Mesenchymal stem cell (in vitro differentiated cells and primary cell): ENCODE results near the gene DHCR24.

Experiments used
- DNase-seq: peaks from one replicate; pipeline ENCODE4 v3.0.0-alpha.2; 2013
- H2AFZ ChIP-seq: one replicate; pipeline ENCODE4 v1.6.1; 2013; ENCODE audit warnings: low read depth, mild to moderate bottlenecking, control low read depth, inconsistent platforms, low read length, moderate library complexity
- H2AK5ac ChIP-seq: 2 replicates; pipeline ENCODE4 v1.6.1; 2013; ENCODE audit warnings: low read length, moderate library complexity, mild to moderate bottlenecking, inconsistent platforms; ENCODE audit not compliant: severe bottlenecking
- H2BK120ac ChIP-seq: one replicate; pipeline ENCODE4 v1.6.1; 2013; ENCODE audit warnings: low read depth, mild to moderate bottlenecking, inconsistent platforms, low read length, moderate library complexity
- H2BK12ac ChIP-seq, 2 experiments: one replicate each; pipeline ENCODE4 v1.6.1; 2013; ENCODE audit warnings: inconsistent platforms in 2 of 2, low read length in 2 of 2, mild to moderate bottlenecking in 2 of 2, moderate library complexity in 2 of 2, control low read depth in 1 of 2
- H2BK15ac ChIP-seq: one replicate; pipeline ENCODE4 v1.6.1; 2013; ENCODE audit warnings: mild to moderate bottlenecking, low read depth, inconsistent platforms; ENCODE audit not compliant: poor library complexity, severe bottlenecking
- H2BK5ac ChIP-seq: 2 replicates; pipeline ENCODE4 v1.6.1; 2013; ENCODE audit warnings: low read depth, mild to moderate bottlenecking, low read length, control low read depth, inconsistent platforms; ENCODE audit not compliant: poor library complexity, severe bottlenecking
- H3K14ac ChIP-seq, 2 experiments: one replicate each; pipeline ENCODE4 v1.6.1; 2013; ENCODE audit warnings: inconsistent platforms in 2 of 2, low read length in 2 of 2, control low read depth in 1 of 2, mild to moderate bottlenecking in 1 of 2, moderate library complexity in 1 of 2
- H3K18ac ChIP-seq, 2 experiments: one replicate each; pipeline ENCODE4 v1.6.1; 2013; ENCODE audit warnings: inconsistent platforms in 2 of 2, low read length in 2 of 2, control low read depth in 1 of 2, low read depth in 1 of 2, mild to moderate bottlenecking in 1 of 2
- H3K23ac ChIP-seq, 2 experiments: one replicate each; pipeline ENCODE4 v1.6.1; 2013; ENCODE audit warnings: inconsistent platforms in 2 of 2, low read length in 2 of 2, mild to moderate bottlenecking in 2 of 2, moderate library complexity in 2 of 2, control low read depth in 1 of 2
- H3K27ac ChIP-seq: 2 replicates; pipeline ENCODE4 v1.5.1; 2013; ENCODE audit warnings: mild to moderate bottlenecking, moderate library complexity, low read length, control low read depth, inconsistent platforms; ENCODE audit not compliant: poor library complexity, severe bottlenecking
- H3K27me3 ChIP-seq, 2 experiments: 2 replicates each; pipeline versions ENCODE4 v1.6.1 to v1.7.0; 2013; ENCODE audit warnings: low read length in 2 of 2, mild to moderate bottlenecking in 2 of 2, moderate library complexity in 2 of 2, control low read depth in 1 of 2, inconsistent platforms in 1 of 2; ENCODE audit not compliant: control insufficient read depth in 1 of 2, insufficient read depth in 1 of 2
- H3K36me3 ChIP-seq, 2 experiments: 2 replicates each; pipeline versions ENCODE4 v1.6.1 to v1.7.0; 2013; ENCODE audit warnings: low read length in 2 of 2, control low read depth in 1 of 2, inconsistent platforms in 1 of 2, low read depth in 1 of 2, mild to moderate bottlenecking in 1 of 2; ENCODE audit not compliant: insufficient read depth in 2 of 2, control insufficient read depth in 1 of 2
- H3K4ac ChIP-seq, 2 experiments: one replicate each; pipeline ENCODE4 v1.6.1; 2013; ENCODE audit warnings: inconsistent platforms in 2 of 2, low read length in 2 of 2, mild to moderate bottlenecking in 2 of 2, moderate library complexity in 2 of 2, control low read depth in 1 of 2, low read depth in 1 of 2
- H3K4me1 ChIP-seq: 2 replicates; pipeline ENCODE4 v1.6.1; 2013; ENCODE audit warnings: low read depth, low read length, control low read depth; ENCODE audit not compliant: control insufficient read depth, insufficient read depth
- H3K4me2 ChIP-seq: 2 replicates; pipeline ENCODE4 v1.6.1; 2013; ENCODE audit warnings: low read length, mild to moderate bottlenecking, inconsistent platforms; ENCODE audit not compliant: poor library complexity, severe bottlenecking
- H3K4me3 ChIP-seq, 2 experiments: 2 replicates each; pipeline versions ENCODE4 v1.5.1 to v1.7.0; 2013; ENCODE audit warnings: low read length in 2 of 2, mild to moderate bottlenecking in 2 of 2, control low read depth in 1 of 2, low read depth in 1 of 2; ENCODE audit not compliant: insufficient read depth in 1 of 2
- H3K79me1 ChIP-seq: replicated peaks from 2 replicates; pipeline ENCODE4 v1.6.1; 2013; ENCODE audit warnings: mild to moderate bottlenecking, control low read depth, low read length, inconsistent platforms; ENCODE audit not compliant: poor library complexity, severe bottlenecking
- H3K9ac ChIP-seq: 2 replicates; pipeline ENCODE4 v1.7.0; 2013; ENCODE audit warnings: mild to moderate bottlenecking, low read length, moderate library complexity
- H3K9me3 ChIP-seq: 2 replicates; pipeline ENCODE4 v1.7.0; 2013; ENCODE audit warnings: mild to moderate bottlenecking, low read length; ENCODE audit not compliant: control insufficient read depth
- H4K8ac ChIP-seq: one replicate; pipeline ENCODE4 v1.6.1; 2013; ENCODE audit warnings: inconsistent platforms, mild to moderate bottlenecking, low read length, moderate library complexity
- H4K91ac ChIP-seq: one replicate; pipeline ENCODE4 v1.6.1; 2013; ENCODE audit warnings: mild to moderate bottlenecking, low read length, inconsistent platforms
- WGBS: methylation state at CpG from one replicate; pipeline ENCODE4 v1.1.7; 2013; ENCODE audit warnings: mixed read lengths; 5-methylcytosine and 5-hydroxymethylcytosine counted together

Gene DHCR24

DNA sequence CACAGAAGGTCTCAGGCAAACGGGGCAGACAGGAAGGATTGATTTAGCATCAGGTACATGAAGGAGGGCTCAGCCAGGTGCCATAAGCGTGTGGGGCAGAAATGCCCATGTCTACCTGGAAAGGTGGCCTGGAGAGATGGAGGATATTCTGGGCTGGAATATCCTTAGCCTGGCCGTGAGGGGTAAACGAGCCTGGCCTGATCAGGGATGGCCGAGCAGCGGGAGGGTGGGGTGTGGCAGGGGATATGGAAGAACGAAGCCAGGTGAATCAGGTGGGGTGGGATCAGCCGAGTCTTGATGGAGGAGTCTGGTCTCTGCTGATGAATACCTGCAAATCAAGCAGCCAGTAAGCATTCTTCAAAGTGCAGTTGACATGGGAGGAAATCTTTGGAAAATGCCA is 50.4 kb downstream of the DHCR24 start:
- Histone ChIP-seq H3K79me1 (no peaks in the 10 kb centered on the region), H3K9me3 (no peaks in the 10 kb centered on the region), H2BK15ac (no peak overlapping the region), H3K36me3 (no peaks in the 10 kb centered on the region), H3K4me3 (no peak overlapping the region), H4K91ac (no peak overlapping the region), H2AK5ac (no peak overlapping the region), H3K27me3 (peaks cover 20 to 24% of the 10 kb centered on the region in 2 experiments), H3K4me1 (no peaks in the 10 kb centered on the region), H2BK120ac (no peak overlapping the region), H4K8ac (no peak overlapping the region), H2BK12ac (no peak overlapping the region), H2BK5ac (no peak overlapping the region), H3K23ac (no peak overlapping the region), H2AFZ (no peak overlapping the region), H3K9ac (no peak overlapping the region), H3K14ac (no peak overlapping the region), H3K27ac (no peak overlapping the region), H3K4me2 (no peak overlapping the region), H3K4ac (no peak overlapping the region), H3K18ac (no peak overlapping the region)
- 76% methylated on average over 8 of the region's 8 CpGs for WGBS
- DNase-seq, result no peak

DNA sequence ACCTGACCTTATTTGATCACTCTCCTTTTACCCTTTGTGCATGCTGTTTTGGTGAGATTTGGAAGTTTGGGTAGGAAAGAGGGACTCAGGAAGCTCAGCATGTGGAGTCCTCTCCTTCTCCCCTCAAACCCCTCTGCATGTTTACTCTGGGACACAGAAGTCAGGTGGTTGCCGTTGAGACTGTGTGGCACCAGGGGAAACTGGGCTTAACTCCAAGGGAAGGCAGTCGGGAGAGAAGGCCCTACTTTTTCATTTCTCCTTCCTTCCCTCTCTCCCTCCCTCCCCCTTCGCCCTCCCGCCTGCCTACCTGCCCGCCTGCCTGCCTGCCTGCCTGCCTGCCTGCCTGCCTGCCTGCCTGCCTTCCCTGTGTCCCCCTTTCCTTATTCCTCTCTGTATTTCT is 51.0 kb downstream of the DHCR24 start:
- no peak overlapping the region for H3K4ac ChIP-seq
- H3K27ac ChIP-seq, result no peak overlapping the region
- H2AK5ac ChIP-seq, result no peak overlapping the region
- no peak overlapping the region for H2BK120ac ChIP-seq
- DNase-seq, result no peak
- no peaks in the 10 kb centered on the region for H3K36me3 ChIP-seq
- H3K4me2 ChIP-seq, result no peak overlapping the region
- peaks cover 3% of the 10 kb centered on the region for H3K9me3 ChIP-seq
- H3K4me3 ChIP-seq, result no peak overlapping the region
- 100% methylated on average over 1 of the region's 5 CpGs for WGBS
- H3K9ac ChIP-seq, result no peak overlapping the region
- no peak overlapping the region for H3K23ac ChIP-seq
- no peak overlapping the region for H4K91ac ChIP-seq
- no peaks in the 10 kb centered on the region for H3K79me1 ChIP-seq
- peaks cover 20 to 24% of the 10 kb centered on the region in 2 experiments for H3K27me3 ChIP-seq
- H2BK15ac ChIP-seq, result no peak overlapping the region
- no peak overlapping the region for H3K18ac ChIP-seq
- H3K14ac ChIP-seq, result no peak overlapping the region
- H4K8ac ChIP-seq, result no peak overlapping the region
- H2BK5ac ChIP-seq, result no peak overlapping the region
- no peak overlapping the region for H2AFZ ChIP-seq
- no peak overlapping the region for H2BK12ac ChIP-seq
- no peaks in the 10 kb centered on the region for H3K4me1 ChIP-seq

GRCh38 chr1:54835131-54835898 is 51.7 kb downstream of the DHCR24 start:
- H3K18ac ChIP-seq, result no peak overlapping the region
- no peak overlapping the region for H3K9ac ChIP-seq
- no peak overlapping the region for H3K4me2 ChIP-seq
- H2BK15ac ChIP-seq, result no peak overlapping the region
- H2BK120ac ChIP-seq, result no peak overlapping the region
- no peak overlapping the region for H2AK5ac ChIP-seq
- H3K27ac ChIP-seq, result no peak overlapping the region
- no peak for DNase-seq
- no peak overlapping the region for H3K4me3 ChIP-seq
- peaks cover 10% of the 10 kb centered on the region for H3K9me3 ChIP-seq
- H2AFZ ChIP-seq, result no peak overlapping the region
- H3K36me3 ChIP-seq, result no peaks in the 10 kb centered on the region
- H3K27me3 ChIP-seq, result peaks cover 20 to 24% of the 10 kb centered on the region in 2 experiments
- H3K23ac ChIP-seq, result no peak overlapping the region
- no peak overlapping the region for H2BK12ac ChIP-seq
- H3K4me1 ChIP-seq, result no peaks in the 10 kb centered on the region
- no peak overlapping the region for H4K8ac ChIP-seq
- H3K14ac ChIP-seq, result no peak overlapping the region
- H3K4ac ChIP-seq, result no peak overlapping the region
- no peak overlapping the region for H4K91ac ChIP-seq
- no peaks in the 10 kb centered on the region for H3K79me1 ChIP-seq
- no peak overlapping the region for H2BK5ac ChIP-seq
- WGBS, result 86% methylated on average over 4 of the region's 6 CpGs

DNA sequence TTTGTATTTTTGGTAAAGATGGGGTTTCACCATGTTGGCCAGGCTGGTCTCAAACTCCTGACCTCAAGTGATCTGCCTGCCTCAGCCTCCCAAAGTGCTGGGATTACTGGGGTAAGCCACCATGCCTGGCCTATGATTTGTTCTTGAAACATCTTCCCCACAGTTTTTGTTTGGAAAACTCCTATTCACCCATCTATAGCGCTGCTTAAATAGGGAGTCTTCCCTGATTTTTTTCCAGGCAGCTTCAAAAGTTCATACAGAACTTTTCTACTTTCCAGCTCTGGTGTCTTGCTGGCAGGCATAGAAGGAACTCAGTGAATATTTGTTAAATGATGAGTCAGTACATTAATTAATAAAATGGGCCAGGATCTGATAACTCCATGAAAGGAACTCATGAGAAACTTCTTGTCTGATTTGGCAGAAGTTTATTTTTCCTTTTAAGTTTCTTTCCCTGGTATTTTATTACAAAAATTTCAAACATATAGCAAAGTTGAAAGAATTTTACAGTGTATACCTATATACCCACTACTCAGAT is 52.9 kb downstream of the DHCR24 start:
- no peak overlapping the region for H2BK15ac ChIP-seq
- DNase-seq, result no peak
- no peak overlapping the region for H3K27ac ChIP-seq
- no peaks in the 10 kb centered on the region for H3K4me1 ChIP-seq
- WGBS, result 60% methylated on average over 1 of the region's 1 CpG
- H3K18ac ChIP-seq, result no peak overlapping the region
- no peak overlapping the region for H3K23ac ChIP-seq
- H2BK5ac ChIP-seq, result no peak overlapping the region
- H2AK5ac ChIP-seq, result no peak overlapping the region
- H3K4ac ChIP-seq, result no peak overlapping the region
- no peak overlapping the region for H3K4me2 ChIP-seq
- peaks cover 10% of the 10 kb centered on the region for H3K9me3 ChIP-seq
- H2BK120ac ChIP-seq, result no peak overlapping the region
- no peak overlapping the region for H4K91ac ChIP-seq
- H4K8ac ChIP-seq, result no peak overlapping the region
- H3K4me3 ChIP-seq, result no peak overlapping the region
- no peaks in the 10 kb centered on the region for H3K36me3 ChIP-seq
- no peak overlapping the region for H3K9ac ChIP-seq
- H2BK12ac ChIP-seq, result no peak overlapping the region
- no peak overlapping the region for H3K14ac ChIP-seq
- H3K79me1 ChIP-seq, result no peaks in the 10 kb centered on the region
- peaks cover 24 to 26% of the 10 kb centered on the region in 2 experiments for H3K27me3 ChIP-seq
- H2AFZ ChIP-seq, result no peak overlapping the region
